ENCODE data around the gene GABRG3. TPM values are rescaled to one million over a fixed set of nuclear protein-coding genes. Genes with fewer than 3 reads are reported as not detected.

GABRG3 gene
- total and polyA plus RNA-seq, 2 experiments from 2014 or later, result 0.10 to 1.4 TPM

- TF ChIP-seq EZH2phosphoT487 (IDR thresholded peaks at IDR 0.05; ENCODE audit: unreplicated experiment) (no peak), ETS1 (IDR thresholded peaks at IDR 0.05) (no peak)
These were observed 95.5 kb downstream of the GABRG3 start (continued) for GRCh38 chr15:27066446-27066845.

GRCh38 chr15:27067175-27067574 lies 96.2 kb downstream of the GABRG3 start:
- H3K9me2 ChIP-seq (ENCODE audit: insufficient read depth), result peaks cover 3% of the 10 kb centered on the region; the same call in 1 of the 2 replicates
- no peaks in the 10 kb centered on the region for H3K36me3 ChIP-seq (ENCODE audit: insufficient read depth)
- Mint-ChIP-seq H3K27ac (no peak overlapping the region), H3K36me3 (ENCODE audit: low read depth) (peaks cover 11% of the 10 kb centered on the region), H3K4me1 (peaks cover 23% of the 10 kb centered on the region), H3K4me3 (no peak overlapping the region), H3K27me3 (ENCODE audit: insufficient read depth, low read depth, poor library complexity) (peaks cover 3% of the 10 kb centered on the region), H3K9me3 (peaks cover 10% of the 10 kb centered on the region; the same call in 2 of the 3 replicates)
- peaks cover 15% of the 10 kb centered on the region for H3K4me1 ChIP-seq (ENCODE audit: insufficient read depth)
- no peak for DNase-seq (ENCODE audit: low spot score)
- no peak overlapping the region for H2AFZ ChIP-seq
- no peaks in the 10 kb centered on the region for H3K79me2 ChIP-seq (replicated peaks; ENCODE audit: insufficient read depth)
- H3K4me2 ChIP-seq, result no peak overlapping the region
- H3K4me3 ChIP-seq, result no peak overlapping the region
- no peaks in the 10 kb centered on the region for H3F3A ChIP-seq (replicated peaks; ENCODE audit: low read depth)
- no peaks in the 10 kb centered on the region for H3K27me3 ChIP-seq (ENCODE audit: insufficient read depth)
- H4K20me1 ChIP-seq (replicated peaks; ENCODE audit: insufficient read depth), result no peaks in the 10 kb centered on the region
- no peak for ATAC-seq
- H3K27ac ChIP-seq (ENCODE audit: low read depth), result no peak overlapping the region
- TF ChIP-seq JUNB (IDR thresholded peaks at IDR 0.05; ENCODE audit: unreplicated experiment) (no peak), POLR2AphosphoS5 (IDR thresholded peaks at IDR 0.05; ENCODE audit: low read depth) (no peak), CTCF (conservative IDR thresholded peaks at IDR 0.05; ENCODE audit: low read depth in 2 of 2) (no peak), ZNF331 (CRISPR knock-in tag; IDR thresholded peaks at IDR 0.05; ENCODE audit: low read depth) (no peak), CREB1 (CRISPR knock-in tag; IDR thresholded peaks at IDR 0.05; ENCODE audit: low read depth) (no peak), EZH2 (IDR thresholded peaks at IDR 0.05; ENCODE audit: low read depth, unreplicated experiment) (no peak), REST (IDR thresholded peaks at IDR 0.05; ENCODE audit: unreplicated experiment) (no peak), STAT1 (IDR thresholded peaks at IDR 0.05; ENCODE audit: unreplicated experiment) (no peak), EZH2phosphoT487 (IDR thresholded peaks at IDR 0.05; ENCODE audit: unreplicated experiment) (no peak), ETS1 (IDR thresholded peaks at IDR 0.05) (no peak), ZNF462 (CRISPR knock-in tag; IDR thresholded peaks at IDR 0.05) (no peak)

Measured in GM23338 (cell line).